IPS-20b (cell line): ENCODE data around the gene NOC4L.

Source experiments
- H3K27ac ChIP-seq: one replicate; pipeline ENCODE4 v1.5.1; 2013; ENCODE audit warnings: low read length
- H3K27me3 ChIP-seq: 2 replicates; pipeline ENCODE4 v1.6.1; 2013; ENCODE audit warnings: mild to moderate bottlenecking, low read length, inconsistent platforms; ENCODE audit not compliant: insufficient read depth
- H3K36me3 ChIP-seq: 2 replicates; pipeline ENCODE4 v1.6.1; 2013; ENCODE audit warnings: low read depth, mild to moderate bottlenecking, inconsistent platforms, low read length, moderate library complexity; ENCODE audit not compliant: insufficient read depth
- H3K4me1 ChIP-seq: 2 replicates; pipeline ENCODE4 v1.6.1; 2013; ENCODE audit warnings: mild to moderate bottlenecking, control low read depth, inconsistent platforms, low read length, moderate library complexity; ENCODE audit not compliant: insufficient read depth
- H3K4me3 ChIP-seq: 2 replicates; pipeline ENCODE4 v1.5.1; 2013; ENCODE audit warnings: mild to moderate bottlenecking, low read length, inconsistent platforms
- H3K9ac ChIP-seq: 2 replicates; pipeline ENCODE4 v1.6.1; 2013; ENCODE audit warnings: low read depth, mild to moderate bottlenecking, inconsistent platforms, low read length, moderate library complexity
- H3K9me3 ChIP-seq: 2 replicates; pipeline ENCODE4 v1.6.1; 2013; ENCODE audit warnings: mild to moderate bottlenecking, low read depth, low read length, inconsistent platforms; ENCODE audit not compliant: insufficient read depth

NOC4L gene

GRCh38 chr12:132169376-132169775 is 25.1 kb downstream of the NOC4L start:
- H3K9ac ChIP-seq, result no peak overlapping the region
- H3K4me1 ChIP-seq, result no peaks in the 10 kb centered on the region
- no peak overlapping the region for H3K4me3 ChIP-seq
- no peaks in the 10 kb centered on the region for H3K36me3 ChIP-seq
- no peaks in the 10 kb centered on the region for H3K9me3 ChIP-seq
- no peak overlapping the region for H3K27ac ChIP-seq
- peaks cover 43% of the 10 kb centered on the region for H3K27me3 ChIP-seq

- no peaks in the 10 kb centered on the region for H3K36me3 ChIP-seq
Observed at GRCh38 chr12:132170094-132170636, 25.9 kb downstream of the NOC4L start.

GRCh38 chr12:132170637-132171292 is 26.5 kb downstream of the NOC4L start:
- no peak overlapping the region for H3K27ac ChIP-seq
- no peak overlapping the region for H3K9ac ChIP-seq
- H3K9me3 ChIP-seq, result no peaks in the 10 kb centered on the region
- H3K4me3 ChIP-seq, result no peak overlapping the region
- no peaks in the 10 kb centered on the region for H3K4me1 ChIP-seq
- H3K27me3 ChIP-seq, result peaks cover 48% of the 10 kb centered on the region
- H3K36me3 ChIP-seq, result no peaks in the 10 kb centered on the region

More at GRCh38 chr12:132170094-132170636, 25.9 kb downstream of the NOC4L start:
- no peaks in the 10 kb centered on the region for H3K4me1 ChIP-seq
- H3K27ac ChIP-seq, result no peak overlapping the region
- no peak overlapping the region for H3K4me3 ChIP-seq
- H3K27me3 ChIP-seq, result peaks cover 48% of the 10 kb centered on the region
- no peak overlapping the region for H3K9ac ChIP-seq
- H3K9me3 ChIP-seq, result no peaks in the 10 kb centered on the region

DNA sequence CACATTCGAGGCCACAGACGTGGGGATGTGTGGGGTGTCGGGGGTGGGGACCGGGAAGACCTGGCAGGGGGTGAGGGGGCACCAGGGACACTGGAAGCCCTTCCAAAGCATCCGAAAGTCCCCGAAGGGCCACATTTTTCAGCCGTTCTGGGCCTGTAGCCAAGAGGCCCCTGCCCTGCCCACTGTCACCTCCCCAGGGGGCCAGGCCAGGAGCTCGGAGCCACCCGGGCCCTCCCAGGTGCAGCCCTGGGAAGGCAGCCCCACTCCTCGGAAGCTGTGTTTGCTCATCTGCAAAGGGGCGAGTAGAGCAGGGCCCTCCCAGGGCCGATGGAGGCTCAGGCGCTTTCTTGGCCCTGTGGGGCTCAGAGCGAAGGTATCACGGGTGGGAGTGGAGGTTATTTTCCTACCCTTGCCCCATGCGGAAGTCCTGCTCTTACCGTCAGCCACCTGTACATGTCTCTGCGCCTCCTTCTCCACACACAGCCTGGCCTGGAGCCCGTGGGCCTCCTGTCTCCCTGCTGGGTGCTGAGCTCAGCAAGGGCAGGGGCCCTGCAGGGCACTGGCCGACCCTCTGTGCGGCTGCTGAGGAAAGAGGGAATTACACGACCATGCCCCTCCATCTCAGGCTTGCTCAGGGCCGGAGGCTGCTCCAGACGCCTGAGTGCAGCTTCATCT is 27.2 kb downstream of the NOC4L start:
- Histone ChIP-seq H3K36me3 (no peaks in the 10 kb centered on the region), H3K4me1 (no peaks in the 10 kb centered on the region)

GRCh38 chr12:132171968-132172521 is 27.8 kb downstream of the NOC4L start:
- H3K9ac ChIP-seq, result no peak overlapping the region
- H3K4me3 ChIP-seq, result no peak overlapping the region
- no peaks in the 10 kb centered on the region for H3K4me1 ChIP-seq
- no peaks in the 10 kb centered on the region for H3K9me3 ChIP-seq
- H3K36me3 ChIP-seq, result no peaks in the 10 kb centered on the region
- H3K27ac ChIP-seq, result no peak overlapping the region
- H3K27me3 ChIP-seq, result peaks cover 51% of the 10 kb centered on the region

More for the DNA sequence above, 27.2 kb downstream of the NOC4L start:
- Histone ChIP-seq H3K27me3 (peaks cover 48% of the 10 kb centered on the region), H3K27ac (no peak overlapping the region), H3K9ac (no peak overlapping the region), H3K9me3 (no peaks in the 10 kb centered on the region), H3K4me3 (no peak overlapping the region)

- Histone ChIP-seq H3K36me3 (no peaks in the 10 kb centered on the region), H3K4me1 (no peaks in the 10 kb centered on the region), H3K27me3 (peaks cover 47% of the 10 kb centered on the region), H3K9ac (no peak overlapping the region), H3K4me3 (no peak overlapping the region), H3K9me3 (no peaks in the 10 kb centered on the region), H3K27ac (no peak overlapping the region)
Observed at GRCh38 chr12:132172619-132173018, 28.4 kb downstream of the NOC4L start.

GRCh38 chr12:132173135-132174014 is 29.1 kb downstream of the NOC4L start:
- Histone ChIP-seq H3K9me3 (no peaks in the 10 kb centered on the region), H3K4me1 (no peaks in the 10 kb centered on the region), H3K36me3 (no peaks in the 10 kb centered on the region), H3K27me3 (peaks cover 44% of the 10 kb centered on the region), H3K4me3 (no peak overlapping the region), H3K27ac (no peak overlapping the region), H3K9ac (no peak overlapping the region)

GRCh38 chr12:132174015-132174838 is 30.0 kb downstream of the NOC4L start:
- Histone ChIP-seq H3K27me3 (peaks cover 52% of the 10 kb centered on the region), H3K4me1 (no peaks in the 10 kb centered on the region), H3K36me3 (no peaks in the 10 kb centered on the region), H3K9me3 (no peaks in the 10 kb centered on the region), H3K4me3 (no peak overlapping the region), H3K9ac (no peak overlapping the region), H3K27ac (no peak overlapping the region)

DNA sequence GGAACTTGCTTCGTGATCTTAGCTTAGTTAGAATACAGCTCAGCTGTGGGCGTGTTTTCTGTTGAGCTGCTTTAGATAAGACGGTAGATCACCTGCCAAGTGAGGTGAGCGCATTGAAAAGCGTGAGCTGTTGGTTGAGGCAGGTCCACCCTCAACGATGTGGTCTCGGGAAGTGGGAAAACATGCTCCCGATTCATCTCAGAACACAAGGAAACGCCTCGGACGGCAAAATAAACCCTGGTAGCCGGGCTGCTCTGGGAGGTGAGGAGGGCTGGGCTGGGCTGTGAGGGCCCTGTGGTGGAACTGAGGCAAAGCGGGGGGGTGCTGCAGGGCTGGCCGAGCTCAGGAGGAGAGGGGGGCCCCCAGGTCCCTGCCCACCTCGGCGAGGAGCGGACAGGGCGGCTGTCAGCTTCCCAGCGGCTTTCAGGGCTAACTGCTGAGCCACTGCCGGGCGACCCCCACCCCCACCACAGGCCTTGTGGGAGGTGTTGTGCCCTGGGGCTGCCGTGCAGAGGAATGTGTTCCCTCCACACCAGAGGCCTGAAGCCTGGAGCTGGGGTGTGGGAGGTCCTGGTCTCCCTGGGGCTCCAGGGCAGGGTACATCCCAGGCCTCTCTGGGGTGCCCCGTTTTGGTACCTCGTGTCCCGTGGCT is 30.7 kb downstream of the NOC4L start:
- Histone ChIP-seq H3K27me3 (peaks cover 53% of the 10 kb centered on the region), H3K9ac (no peak overlapping the region), H3K27ac (no peak overlapping the region), H3K9me3 (no peaks in the 10 kb centered on the region), H3K4me1 (no peaks in the 10 kb centered on the region), H3K4me3 (no peak overlapping the region), H3K36me3 (no peaks in the 10 kb centered on the region)

DNA sequence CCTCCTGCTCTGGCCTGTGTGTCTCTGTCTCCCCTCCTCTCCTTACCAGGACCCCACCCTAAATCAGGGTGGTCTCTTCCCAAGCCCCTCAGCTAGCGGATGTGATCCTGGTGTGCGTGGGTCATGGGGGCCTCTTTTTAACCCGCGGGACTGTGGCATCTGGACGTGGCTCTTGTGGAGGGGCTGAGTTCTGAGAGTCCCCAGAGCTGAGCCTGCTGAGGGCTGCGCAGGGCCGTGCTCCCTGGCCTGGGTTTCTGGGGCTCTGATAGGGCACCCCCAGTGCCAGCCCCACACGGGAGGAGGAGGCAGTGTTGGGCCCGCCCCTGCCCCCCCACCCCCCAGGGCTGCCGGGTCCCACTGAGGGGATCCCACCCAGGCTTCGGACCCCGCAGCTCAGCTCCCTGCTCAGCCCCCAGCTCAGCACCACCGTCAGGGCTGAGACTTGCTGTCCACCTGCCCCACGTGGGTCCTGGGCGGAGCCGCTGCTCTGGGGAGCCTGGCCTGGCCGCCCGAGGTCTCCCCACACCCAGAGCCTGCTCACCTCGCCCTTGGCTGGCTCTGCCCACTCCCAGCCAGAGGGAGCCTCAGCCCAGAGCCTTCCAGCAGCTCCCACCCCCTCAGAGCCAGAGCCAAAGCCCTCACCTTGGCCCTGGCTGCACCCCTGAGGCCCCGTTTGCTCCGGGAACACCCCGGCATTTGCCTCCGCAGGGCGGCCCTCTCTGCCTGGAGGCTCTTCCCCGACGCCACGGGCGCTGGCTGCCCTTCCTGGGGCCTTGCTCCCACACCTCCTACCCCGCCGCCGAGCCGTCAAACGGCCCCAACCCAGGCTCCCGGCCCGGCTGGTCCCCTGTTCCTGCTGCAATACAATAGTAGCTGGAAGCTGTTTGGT is 31.5 kb downstream of the NOC4L start:
- Histone ChIP-seq H3K4me1 (no peaks in the 10 kb centered on the region), H3K27me3 (peaks cover 51% of the 10 kb centered on the region)

More for the DNA sequence above, 31.5 kb downstream of the NOC4L start:
- H3K9ac ChIP-seq, result no peak overlapping the region
- no peak overlapping the region for H3K27ac ChIP-seq
- no peaks in the 10 kb centered on the region for H3K9me3 ChIP-seq
- H3K4me3 ChIP-seq, result no peak overlapping the region
- H3K36me3 ChIP-seq, result no peaks in the 10 kb centered on the region
